ENCODE data around the gene MLLT3. TPM values are rescaled to one million over a fixed set of nuclear protein-coding genes. Genes with fewer than 3 reads are reported as not detected.

The MLLT3 gene
- 3.1 and 3.7 TPM in 2 replicates for polyA plus RNA-seq (2013)

GRCh38 chr9:20622330-20623020 is at the start of gene MLLT3:
TSS of gene MLLT3 (minus strand) at chr9:20622499.
- H3K4me1 ChIP-seq (ENCODE audit: control insufficient read depth in 1 of 2, insufficient read depth in 2 of 2, low read length in 2 of 2) = peaks cover 4 to 6% of the 10 kb centered on the region in 2 experiments
- peak within 1 kb of the TSS; percentile 54 for H3K9ac ChIP-seq (ENCODE audit: low read length)
- H2BK120ac ChIP-seq (ENCODE audit: insufficient read depth, low read length, poor library complexity) = no peak within 1 kb of the TSS
- H4K91ac ChIP-seq (ENCODE audit: low read depth, low read length) = no peak within 1 kb of the TSS
- no peak within 1 kb of the TSS for H2BK5ac ChIP-seq (ENCODE audit: low read depth, low read length, poor library complexity)
- H3K27ac ChIP-seq (ENCODE audit: low read depth, low read length) = peak within 1 kb of the TSS; percentile 11
- H2BK12ac ChIP-seq (ENCODE audit: low read length) = no peak within 1 kb of the TSS
- peak within 1 kb of the TSS; percentile 91 for H3K4me3 ChIP-seq (ENCODE audit: low read depth, low read length)
- no peak within 1 kb of the TSS for H3K14ac ChIP-seq (ENCODE audit: low read length)
- peaks cover 3% of the 10 kb centered on the region for H3K9me3 ChIP-seq (ENCODE audit: insufficient read depth, low read depth, low read length)
- H3K27me3 ChIP-seq (ENCODE audit: insufficient read depth, low read length) = peaks cover 16% of the 10 kb centered on the region
- H3K23ac ChIP-seq (ENCODE audit: low read length) = no peak within 1 kb of the TSS
- H3K79me2 ChIP-seq (ENCODE audit: control insufficient read depth, insufficient read depth, low read length, poor library complexity) = peaks cover 2% of the 10 kb centered on the region
- no peak within 1 kb of the TSS for H4K12ac ChIP-seq (ENCODE audit: low read depth, low read length)
- no peak within 1 kb of the TSS for H2AK5ac ChIP-seq (ENCODE audit: low read length)
- peak within 1 kb of the TSS; percentile 98 for H3K4me2 ChIP-seq (ENCODE audit: low read length)
- peak; percentile 94 to 96 for DNase-seq
- peak within 1 kb of the TSS; percentile 77 for H2AFZ ChIP-seq (ENCODE audit: insufficient read depth, low read length, poor library complexity)
- peak within 1 kb of the TSS; percentile 50 for H3K18ac ChIP-seq (ENCODE audit: low read length)
- WGBS (ENCODE audit: extremely low coverage, insufficient coverage, insufficient read length) = no CpG with 5 or more reads among the region's 41 CpGs
- H3K4ac ChIP-seq (ENCODE audit: low read depth, low read length) = no peak within 1 kb of the TSS
- H3K36me3 ChIP-seq (ENCODE audit: control insufficient read depth in 1 of 2, insufficient read depth in 2 of 2, low read length in 2 of 2) = no peaks in the 10 kb centered on the region
- H4K8ac ChIP-seq (ENCODE audit: low read depth, low read length) = no peak within 1 kb of the TSS
- H3K79me1 ChIP-seq (ENCODE audit: low read length) = no peaks in the 10 kb centered on the region

GRCh38 chr9:20671635-20672034 is 49.3 kb upstream of the MLLT3 start:
- Histone ChIP-seq H3K36me3 (ENCODE audit: control insufficient read depth in 1 of 2, insufficient read depth in 2 of 2, low read length in 2 of 2) (no peaks in the 10 kb centered on the region), H3K14ac (ENCODE audit: low read length) (no peak overlapping the region), H2BK5ac (ENCODE audit: low read depth, low read length, poor library complexity) (no peak overlapping the region), H3K4me1 (ENCODE audit: control insufficient read depth in 1 of 2, insufficient read depth in 2 of 2, low read length in 2 of 2) (no peaks in the 10 kb centered on the region), H3K27me3 (ENCODE audit: insufficient read depth, low read length) (no peaks in the 10 kb centered on the region), H2BK120ac (ENCODE audit: insufficient read depth, low read length, poor library complexity) (no peak overlapping the region), H3K18ac (ENCODE audit: low read length) (no peak overlapping the region), H3K9me3 (ENCODE audit: insufficient read depth, low read depth, low read length) (no peaks in the 10 kb centered on the region), H4K12ac (ENCODE audit: low read depth, low read length) (no peak overlapping the region), H3K4me3 (ENCODE audit: low read depth, low read length) (no peak overlapping the region), H2BK12ac (ENCODE audit: low read length) (no peak overlapping the region), H3K79me2 (ENCODE audit: control insufficient read depth, insufficient read depth, low read length, poor library complexity) (no peaks in the 10 kb centered on the region), H4K91ac (ENCODE audit: low read depth, low read length) (no peak overlapping the region), H3K4ac (ENCODE audit: low read depth, low read length) (no peak overlapping the region), H2AFZ (ENCODE audit: insufficient read depth, low read length, poor library complexity) (no peak overlapping the region), H3K9ac (ENCODE audit: low read length) (no peak overlapping the region), H3K4me2 (ENCODE audit: low read length) (no peak overlapping the region), H3K79me1 (ENCODE audit: low read length) (no peaks in the 10 kb centered on the region), H3K23ac (ENCODE audit: low read length) (no peak overlapping the region), H3K27ac (ENCODE audit: low read depth, low read length) (no peak overlapping the region), H2AK5ac (ENCODE audit: low read length) (no peak overlapping the region), H4K8ac (ENCODE audit: low read depth, low read length) (no peak overlapping the region)
- no peak for DNase-seq
- WGBS (ENCODE audit: extremely low coverage, insufficient coverage, insufficient read length) = no CpG with 5 or more reads among the region's 4 CpGs

GRCh38 chr9:20670395-20670794 is 48.1 kb upstream of the MLLT3 start:
- Histone ChIP-seq H3K4me1 (ENCODE audit: control insufficient read depth in 1 of 2, insufficient read depth in 2 of 2, low read length in 2 of 2) (no peaks in the 10 kb centered on the region), H2AK5ac (ENCODE audit: low read length) (no peak overlapping the region), H2BK5ac (ENCODE audit: low read depth, low read length, poor library complexity) (no peak overlapping the region), H3K4me2 (ENCODE audit: low read length) (no peak overlapping the region), H3K9ac (ENCODE audit: low read length) (no peak overlapping the region), H3K14ac (ENCODE audit: low read length) (no peak overlapping the region), H3K9me3 (ENCODE audit: insufficient read depth, low read depth, low read length) (no peaks in the 10 kb centered on the region), H3K18ac (ENCODE audit: low read length) (no peak overlapping the region), H3K4ac (ENCODE audit: low read depth, low read length) (no peak overlapping the region), H3K4me3 (ENCODE audit: low read depth, low read length) (no peak overlapping the region), H4K12ac (ENCODE audit: low read depth, low read length) (no peak overlapping the region), H3K27ac (ENCODE audit: low read depth, low read length) (no peak overlapping the region), H4K8ac (ENCODE audit: low read depth, low read length) (no peak overlapping the region), H3K79me2 (ENCODE audit: control insufficient read depth, insufficient read depth, low read length, poor library complexity) (no peaks in the 10 kb centered on the region), H2BK120ac (ENCODE audit: insufficient read depth, low read length, poor library complexity) (no peak overlapping the region), H3K36me3 (ENCODE audit: control insufficient read depth in 1 of 2, insufficient read depth in 2 of 2, low read length in 2 of 2) (no peaks in the 10 kb centered on the region), H2AFZ (ENCODE audit: insufficient read depth, low read length, poor library complexity) (no peak overlapping the region), H2BK12ac (ENCODE audit: low read length) (no peak overlapping the region), H3K23ac (ENCODE audit: low read length) (no peak overlapping the region), H3K79me1 (ENCODE audit: low read length) (no peaks in the 10 kb centered on the region), H3K27me3 (ENCODE audit: insufficient read depth, low read length) (no peaks in the 10 kb centered on the region), H4K91ac (ENCODE audit: low read depth, low read length) (no peak overlapping the region)
- no CpG with 5 or more reads among the region's 6 CpGs for WGBS (ENCODE audit: extremely low coverage, insufficient coverage, insufficient read length)
- DNase-seq = no peak

- no peak overlapping the region for H3K14ac ChIP-seq (ENCODE audit: low read length)
- no peak for DNase-seq
- no peak overlapping the region for H2BK5ac ChIP-seq (ENCODE audit: low read depth, low read length, poor library complexity)
- H4K91ac ChIP-seq (ENCODE audit: low read depth, low read length) = no peak overlapping the region
- H3K9ac ChIP-seq (ENCODE audit: low read length) = no peak overlapping the region
- no peak overlapping the region for H3K18ac ChIP-seq (ENCODE audit: low read length)
- no peaks in the 10 kb centered on the region for H3K27me3 ChIP-seq (ENCODE audit: insufficient read depth, low read length)
- no peak overlapping the region for H3K27ac ChIP-seq (ENCODE audit: low read depth, low read length)
- WGBS (ENCODE audit: extremely low coverage, insufficient coverage, insufficient read length) = no CpG with 5 or more reads among the region's 3 CpGs
- H3K4ac ChIP-seq (ENCODE audit: low read depth, low read length) = no peak overlapping the region
- H3K4me2 ChIP-seq (ENCODE audit: low read length) = no peak overlapping the region
- H4K8ac ChIP-seq (ENCODE audit: low read depth, low read length) = no peak overlapping the region
- H3K36me3 ChIP-seq (ENCODE audit: control insufficient read depth in 1 of 2, insufficient read depth in 2 of 2, low read length in 2 of 2) = no peaks in the 10 kb centered on the region
- no peak overlapping the region for H4K12ac ChIP-seq (ENCODE audit: low read depth, low read length)
- no peaks in the 10 kb centered on the region for H3K79me1 ChIP-seq (ENCODE audit: low read length)
- H3K79me2 ChIP-seq (ENCODE audit: control insufficient read depth, insufficient read depth, low read length, poor library complexity) = no peaks in the 10 kb centered on the region
- no peak overlapping the region for H2BK120ac ChIP-seq (ENCODE audit: insufficient read depth, low read length, poor library complexity)
- H3K4me3 ChIP-seq (ENCODE audit: low read depth, low read length) = no peak overlapping the region
- no peaks in the 10 kb centered on the region for H3K9me3 ChIP-seq (ENCODE audit: insufficient read depth, low read depth, low read length)
- peaks cover 0 to 2% of the 10 kb centered on the region in 2 experiments for H3K4me1 ChIP-seq (ENCODE audit: control insufficient read depth in 1 of 2, insufficient read depth in 2 of 2, low read length in 2 of 2)
- no peak overlapping the region for H2BK12ac ChIP-seq (ENCODE audit: low read length)
- H2AK5ac ChIP-seq (ENCODE audit: low read length) = no peak overlapping the region
- H2AFZ ChIP-seq (ENCODE audit: insufficient read depth, low read length, poor library complexity) = no peak overlapping the region
- no peak overlapping the region for H3K23ac ChIP-seq (ENCODE audit: low read length)
These were observed 42.2 kb upstream of the MLLT3 start for GRCh38 chr9:20664501-20664900.

All from trophoblast cell (in vitro differentiated cells and primary cell).